ENCODE results near the gene FBXL22.

GRCh38 chr15:63573533-63573932 lies 23.7 kb upstream of the FBXL22 start:
- no peak for TF ChIP-seq EZH2 (IDR thresholded peaks at IDR 0.05; ENCODE audit: insufficient read depth, low read length)
- TF ChIP-seq, protein P1, sequence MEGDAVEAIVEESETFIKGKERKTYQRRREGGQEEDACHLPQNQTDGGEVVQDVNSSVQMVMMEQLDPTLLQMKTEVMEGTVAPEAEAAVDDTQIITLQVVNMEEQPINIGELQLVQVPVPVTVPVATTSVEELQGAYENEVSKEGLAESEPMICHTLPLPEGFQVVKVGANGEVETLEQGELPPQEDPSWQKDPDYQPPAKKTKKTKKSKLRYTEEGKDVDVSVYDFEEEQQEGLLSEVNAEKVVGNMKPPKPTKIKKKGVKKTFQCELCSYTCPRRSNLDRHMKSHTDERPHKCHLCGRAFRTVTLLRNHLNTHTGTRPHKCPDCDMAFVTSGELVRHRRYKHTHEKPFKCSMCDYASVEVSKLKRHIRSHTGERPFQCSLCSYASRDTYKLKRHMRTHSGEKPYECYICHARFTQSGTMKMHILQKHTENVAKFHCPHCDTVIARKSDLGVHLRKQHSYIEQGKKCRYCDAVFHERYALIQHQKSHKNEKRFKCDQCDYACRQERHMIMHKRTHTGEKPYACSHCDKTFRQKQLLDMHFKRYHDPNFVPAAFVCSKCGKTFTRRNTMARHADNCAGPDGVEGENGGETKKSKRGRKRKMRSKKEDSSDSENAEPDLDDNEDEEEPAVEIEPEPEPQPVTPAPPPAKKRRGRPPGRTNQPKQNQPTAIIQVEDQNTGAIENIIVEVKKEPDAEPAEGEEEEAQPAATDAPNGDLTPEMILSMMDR (IDR thresholded peaks at IDR 0.05; ENCODE audit: insufficient read depth, low read depth, low read length) = no peak

Data from astrocyte (in vitro differentiated cells and primary cell).